H1 (cell line): Measurements from ENCODE around the gene TMEM135. TPM values are rescaled to one million over a fixed set of nuclear protein-coding genes. Genes with fewer than 3 reads are reported as not detected.

ENCODE experiments used
- CHD2 ChIP-seq: IDR thresholded peaks from 2 replicates; pipeline ENCODE4 v1.6.1; 2012; ENCODE audit warnings: low read length, improper control_type of control experiment
- EP300 ChIP-seq, 2 experiments: IDR thresholded peaks; 1 replicate in 1 of 2; 2 replicates in 1 of 2; pipeline ENCODE4 v1.6.1; 2011 to 2012; ENCODE audit warnings: low read depth in 2 of 2, low read length in 2 of 2, mild to moderate bottlenecking in 2 of 2, borderline replicate concordance in 1 of 2, inconsistent platforms in 1 of 2, moderate library complexity in 1 of 2
- TAF7 ChIP-seq: optimal IDR thresholded peaks from 2 replicates; pipeline ENCODE3; 2011; ENCODE audit warnings: low read depth, mild to moderate bottlenecking, inconsistent platforms, low read length, moderate library complexity, borderline replicate concordance
- ZNF274 ChIP-seq: IDR thresholded peaks from 2 replicates; pipeline ENCODE4 v1.7.0; 2012; ENCODE audit warnings: low read length, borderline replicate concordance; ENCODE audit errors: extremely low read depth
- polyA plus RNA-seq, 7 experiments: library from polyadenylated mRNA; depleted of rRNA in 3 of 7; stranded (reverse) in 5 of 7; unstranded in 2 of 7; fragments of >200 nt in 5 of 7; fragments of 200-250 nt in 2 of 7; gene quantifications; 1 replicate in 5 of 7; 2 replicates in 1 of 7; 4 replicates in 1 of 7; pipeline versions ENCODE4 v1.2.1 to v1.2.3, GENCODE V29; 2011 to 2013; ENCODE audit warnings: missing spikeins in 2 of 7, mixed read lengths in 2 of 7
- total RNA-seq: library from RNA; stranded (reverse); fragmentation: NEBNext Ultra II Directional; extraction: Animal tissue kit (Norgen Biotek cat#: 25700); gene quantifications from 2 replicates; pipeline ENCODE4 v1.2.1, GENCODE V29; 2021
- TF ChIP-seq, protein P1 (sequence below): fragments of 300-600 bp; sonication (generic); IDR thresholded peaks from 2 replicates; pipeline ENCODE4 v1.7.1; 2012; ENCODE audit warnings: low read length, moderate library complexity, mild to moderate bottlenecking, inconsistent platforms; ENCODE audit not compliant: insufficient replicate concordance

Gene TMEM135
- total and polyA plus RNA-seq, 2 of the 8 experiments (the other 6 are each of a cell fraction or from before 2014, with no cell fraction given) = 9.3 to 31.3 TPM

DNA sequence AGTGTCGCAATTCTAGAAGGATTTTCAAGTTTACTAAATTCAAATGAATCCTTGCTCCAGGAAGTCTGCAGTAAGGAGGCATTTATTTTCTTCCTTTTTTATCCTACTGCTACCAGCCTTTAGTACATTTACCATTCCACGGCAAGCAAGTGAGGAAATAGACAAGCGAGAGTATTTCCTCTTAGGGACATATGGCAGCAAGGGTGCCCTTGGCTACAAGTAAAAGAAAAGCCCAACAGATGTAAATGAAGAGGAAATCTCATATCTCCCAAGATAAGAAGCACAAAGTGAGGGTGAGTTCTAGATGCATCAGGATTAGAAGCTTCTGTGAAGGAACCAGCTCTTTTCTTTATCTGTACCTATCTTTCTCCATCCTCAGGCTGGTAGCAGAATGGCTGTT lies 44.7 kb upstream of the TMEM135 start (continued):
- TF ChIP-seq, protein P1, sequence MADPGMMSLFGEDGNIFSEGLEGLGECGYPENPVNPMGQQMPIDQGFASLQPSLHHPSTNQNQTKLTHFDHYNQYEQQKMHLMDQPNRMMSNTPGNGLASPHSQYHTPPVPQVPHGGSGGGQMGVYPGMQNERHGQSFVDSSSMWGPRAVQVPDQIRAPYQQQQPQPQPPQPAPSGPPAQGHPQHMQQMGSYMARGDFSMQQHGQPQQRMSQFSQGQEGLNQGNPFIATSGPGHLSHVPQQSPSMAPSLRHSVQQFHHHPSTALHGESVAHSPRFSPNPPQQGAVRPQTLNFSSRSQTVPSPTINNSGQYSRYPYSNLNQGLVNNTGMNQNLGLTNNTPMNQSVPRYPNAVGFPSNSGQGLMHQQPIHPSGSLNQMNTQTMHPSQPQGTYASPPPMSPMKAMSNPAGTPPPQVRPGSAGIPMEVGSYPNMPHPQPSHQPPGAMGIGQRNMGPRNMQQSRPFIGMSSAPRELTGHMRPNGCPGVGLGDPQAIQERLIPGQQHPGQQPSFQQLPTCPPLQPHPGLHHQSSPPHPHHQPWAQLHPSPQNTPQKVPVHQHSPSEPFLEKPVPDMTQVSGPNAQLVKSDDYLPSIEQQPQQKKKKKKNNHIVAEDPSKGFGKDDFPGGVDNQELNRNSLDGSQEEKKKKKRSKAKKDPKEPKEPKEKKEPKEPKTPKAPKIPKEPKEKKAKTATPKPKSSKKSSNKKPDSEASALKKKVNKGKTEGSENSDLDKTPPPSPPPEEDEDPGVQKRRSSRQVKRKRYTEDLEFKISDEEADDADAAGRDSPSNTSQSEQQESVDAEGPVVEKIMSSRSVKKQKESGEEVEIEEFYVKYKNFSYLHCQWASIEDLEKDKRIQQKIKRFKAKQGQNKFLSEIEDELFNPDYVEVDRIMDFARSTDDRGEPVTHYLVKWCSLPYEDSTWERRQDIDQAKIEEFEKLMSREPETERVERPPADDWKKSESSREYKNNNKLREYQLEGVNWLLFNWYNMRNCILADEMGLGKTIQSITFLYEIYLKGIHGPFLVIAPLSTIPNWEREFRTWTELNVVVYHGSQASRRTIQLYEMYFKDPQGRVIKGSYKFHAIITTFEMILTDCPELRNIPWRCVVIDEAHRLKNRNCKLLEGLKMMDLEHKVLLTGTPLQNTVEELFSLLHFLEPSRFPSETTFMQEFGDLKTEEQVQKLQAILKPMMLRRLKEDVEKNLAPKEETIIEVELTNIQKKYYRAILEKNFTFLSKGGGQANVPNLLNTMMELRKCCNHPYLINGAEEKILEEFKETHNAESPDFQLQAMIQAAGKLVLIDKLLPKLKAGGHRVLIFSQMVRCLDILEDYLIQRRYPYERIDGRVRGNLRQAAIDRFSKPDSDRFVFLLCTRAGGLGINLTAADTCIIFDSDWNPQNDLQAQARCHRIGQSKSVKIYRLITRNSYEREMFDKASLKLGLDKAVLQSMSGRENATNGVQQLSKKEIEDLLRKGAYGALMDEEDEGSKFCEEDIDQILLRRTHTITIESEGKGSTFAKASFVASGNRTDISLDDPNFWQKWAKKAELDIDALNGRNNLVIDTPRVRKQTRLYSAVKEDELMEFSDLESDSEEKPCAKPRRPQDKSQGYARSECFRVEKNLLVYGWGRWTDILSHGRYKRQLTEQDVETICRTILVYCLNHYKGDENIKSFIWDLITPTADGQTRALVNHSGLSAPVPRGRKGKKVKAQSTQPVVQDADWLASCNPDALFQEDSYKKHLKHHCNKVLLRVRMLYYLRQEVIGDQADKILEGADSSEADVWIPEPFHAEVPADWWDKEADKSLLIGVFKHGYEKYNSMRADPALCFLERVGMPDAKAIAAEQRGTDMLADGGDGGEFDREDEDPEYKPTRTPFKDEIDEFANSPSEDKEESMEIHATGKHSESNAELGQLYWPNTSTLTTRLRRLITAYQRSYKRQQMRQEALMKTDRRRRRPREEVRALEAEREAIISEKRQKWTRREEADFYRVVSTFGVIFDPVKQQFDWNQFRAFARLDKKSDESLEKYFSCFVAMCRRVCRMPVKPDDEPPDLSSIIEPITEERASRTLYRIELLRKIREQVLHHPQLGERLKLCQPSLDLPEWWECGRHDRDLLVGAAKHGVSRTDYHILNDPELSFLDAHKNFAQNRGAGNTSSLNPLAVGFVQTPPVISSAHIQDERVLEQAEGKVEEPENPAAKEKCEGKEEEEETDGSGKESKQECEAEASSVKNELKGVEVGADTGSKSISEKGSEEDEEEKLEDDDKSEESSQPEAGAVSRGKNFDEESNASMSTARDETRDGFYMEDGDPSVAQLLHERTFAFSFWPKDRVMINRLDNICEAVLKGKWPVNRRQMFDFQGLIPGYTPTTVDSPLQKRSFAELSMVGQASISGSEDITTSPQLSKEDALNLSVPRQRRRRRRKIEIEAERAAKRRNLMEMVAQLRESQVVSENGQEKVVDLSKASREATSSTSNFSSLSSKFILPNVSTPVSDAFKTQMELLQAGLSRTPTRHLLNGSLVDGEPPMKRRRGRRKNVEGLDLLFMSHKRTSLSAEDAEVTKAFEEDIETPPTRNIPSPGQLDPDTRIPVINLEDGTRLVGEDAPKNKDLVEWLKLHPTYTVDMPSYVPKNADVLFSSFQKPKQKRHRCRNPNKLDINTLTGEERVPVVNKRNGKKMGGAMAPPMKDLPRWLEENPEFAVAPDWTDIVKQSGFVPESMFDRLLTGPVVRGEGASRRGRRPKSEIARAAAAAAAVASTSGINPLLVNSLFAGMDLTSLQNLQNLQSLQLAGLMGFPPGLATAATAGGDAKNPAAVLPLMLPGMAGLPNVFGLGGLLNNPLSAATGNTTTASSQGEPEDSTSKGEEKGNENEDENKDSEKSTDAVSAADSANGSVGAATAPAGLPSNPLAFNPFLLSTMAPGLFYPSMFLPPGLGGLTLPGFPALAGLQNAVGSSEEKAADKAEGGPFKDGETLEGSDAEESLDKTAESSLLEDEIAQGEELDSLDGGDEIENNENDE = no peak
- TF ChIP-seq ZNF274 (no peak), CHD2 (no peak), TAF7 (no peak), EP300 (IDR thresholded peaks at IDR 0.05; ENCODE audit: borderline replicate concordance in 1 of 2, low read depth in 2 of 2, low read length in 2 of 2) (no peak)
